GM19238 (cell line): ENCODE data around the gene JTB.

ENCODE experiments used
- DNase-seq: peaks from one replicate; pipeline ENCODE4 v3.0.0; 2011; ENCODE audit warnings: low spot score; ENCODE audit not compliant: insufficient read length

The JTB gene

DNA sequence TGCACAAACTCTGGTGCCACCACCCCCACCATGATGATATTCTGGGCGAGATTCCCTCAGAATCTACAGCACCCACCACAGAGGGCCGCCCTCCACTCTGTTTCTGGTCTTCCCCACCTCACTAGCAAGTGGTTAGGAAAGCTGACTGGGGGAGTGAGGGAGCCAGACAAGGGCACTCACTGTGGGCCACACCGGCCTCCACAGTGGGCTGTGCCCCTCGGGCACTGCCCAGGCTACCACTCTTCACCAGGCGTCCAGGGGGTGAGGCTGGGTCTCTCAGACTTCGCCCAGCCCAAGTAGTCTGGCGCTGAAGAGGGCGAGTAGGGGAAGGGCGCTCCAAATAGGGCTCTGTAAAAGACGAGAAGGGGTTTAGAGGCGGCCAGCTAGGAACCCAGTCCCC is 43.5 kb downstream of the JTB start:
- no peak for DNase-seq

DNA sequence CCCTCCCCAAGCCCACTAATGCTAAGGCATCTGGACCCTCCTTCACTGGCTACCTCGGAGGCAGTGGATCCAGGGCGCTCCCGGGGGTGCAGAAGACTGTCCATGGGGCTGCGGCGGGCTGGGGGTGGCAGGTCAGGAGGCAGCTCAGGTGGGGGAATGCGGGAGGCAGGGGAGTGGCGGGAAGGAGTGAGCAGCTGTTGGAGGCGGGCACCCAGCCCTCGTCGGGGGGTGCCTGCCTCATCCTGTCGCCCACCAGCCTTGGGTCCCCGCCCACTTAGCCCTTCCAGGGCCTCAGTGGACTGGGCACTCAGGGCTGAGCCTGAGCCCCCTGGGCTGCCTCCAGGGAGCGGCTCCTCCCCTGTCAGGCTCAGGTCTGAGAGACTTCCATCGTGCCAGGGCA is 44.0 kb downstream of the JTB start:
- no peak for DNase-seq

DNA sequence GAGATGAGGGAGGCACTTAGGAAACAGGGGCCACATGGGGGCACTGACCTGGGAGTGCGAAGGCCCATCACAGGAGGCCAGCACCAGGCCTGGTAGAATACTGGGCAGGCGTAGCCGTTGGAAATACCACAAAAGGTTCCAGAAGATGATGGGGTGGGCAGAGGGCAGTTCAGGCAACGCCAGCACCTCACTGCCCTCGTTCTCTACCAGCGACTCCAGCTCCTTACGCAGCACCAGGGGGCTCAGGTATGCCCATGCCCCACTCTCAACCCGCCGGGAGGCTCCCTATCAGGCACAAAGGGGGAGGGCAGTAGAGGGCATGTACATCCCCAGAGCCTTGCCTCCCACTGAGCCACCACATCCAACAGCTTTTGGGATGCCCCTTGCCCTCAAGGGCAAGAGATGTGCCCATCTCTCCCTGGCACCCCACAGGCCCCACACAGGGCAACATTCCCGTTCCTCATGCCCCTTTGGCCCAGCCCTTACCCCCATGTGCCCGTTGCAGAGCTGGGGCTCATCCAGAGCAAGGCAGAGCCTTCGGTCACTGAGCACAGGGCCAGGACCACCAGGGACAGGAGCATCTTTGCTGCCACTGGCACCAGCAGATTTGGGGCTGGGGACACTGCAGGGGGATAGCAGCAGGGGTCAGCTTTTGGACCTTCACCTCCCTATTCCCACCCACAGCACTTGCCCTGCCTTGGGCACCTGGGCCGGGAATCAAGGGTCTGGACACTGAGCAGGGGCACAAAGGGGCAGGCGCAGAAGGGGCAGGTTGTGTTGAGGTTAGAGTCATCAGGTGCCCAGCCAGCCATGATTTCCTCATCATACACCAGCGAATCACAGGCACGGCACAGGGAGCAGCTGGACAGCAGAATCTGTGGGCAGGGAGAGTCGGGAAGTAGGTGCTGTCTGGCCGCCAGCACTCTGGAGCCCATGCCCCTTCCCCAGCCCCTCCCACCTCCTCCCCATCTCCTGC is 45.0 kb downstream of the JTB start:
- DNase-seq = no peak

DNA sequence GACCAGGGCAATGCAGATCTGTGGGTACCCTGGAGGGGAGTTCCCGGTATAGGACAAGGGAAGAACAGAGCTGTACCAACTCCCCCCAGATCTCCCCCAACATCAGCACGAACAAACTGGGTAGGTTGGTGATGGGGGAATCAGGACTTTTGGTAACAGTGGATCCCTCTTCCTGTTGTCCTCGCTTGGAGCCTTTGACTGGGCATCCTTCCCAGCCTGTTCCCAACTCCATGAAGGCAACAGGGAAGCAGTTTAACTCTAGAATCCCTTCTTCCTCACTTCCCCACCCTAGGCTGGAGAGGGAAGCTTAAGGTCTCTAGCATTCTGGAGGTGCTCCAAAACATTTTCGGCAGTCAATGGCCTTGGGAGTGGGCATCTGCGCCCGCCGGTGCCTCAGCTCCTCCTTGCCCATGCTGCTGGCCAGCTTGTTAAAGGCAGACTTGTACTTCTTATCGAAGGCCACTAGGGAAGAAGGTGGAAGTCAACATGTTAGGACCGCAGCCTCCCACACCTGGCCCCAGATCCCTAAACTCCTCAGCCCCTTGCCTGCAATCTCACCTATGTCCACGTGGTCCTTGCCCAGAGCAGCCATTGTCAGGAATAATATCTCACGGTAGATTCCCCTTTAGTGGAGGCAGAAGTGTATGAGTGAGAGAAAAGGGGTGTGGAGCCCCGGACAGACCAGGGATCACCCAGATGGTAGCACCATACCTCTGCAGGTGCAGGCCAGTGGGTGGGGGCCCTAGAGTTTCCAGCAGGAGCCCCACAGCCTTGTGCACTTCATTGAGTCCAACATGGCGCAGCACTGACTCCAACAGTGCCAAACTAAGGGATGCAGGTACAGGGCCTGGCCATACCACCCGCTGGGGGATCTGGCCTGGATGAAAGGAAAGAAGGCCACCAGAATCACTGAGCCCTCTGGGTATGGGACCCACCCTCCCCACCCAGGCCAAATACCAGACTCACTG is 47.2 kb downstream of the JTB start:
- no peak for DNase-seq

DNA sequence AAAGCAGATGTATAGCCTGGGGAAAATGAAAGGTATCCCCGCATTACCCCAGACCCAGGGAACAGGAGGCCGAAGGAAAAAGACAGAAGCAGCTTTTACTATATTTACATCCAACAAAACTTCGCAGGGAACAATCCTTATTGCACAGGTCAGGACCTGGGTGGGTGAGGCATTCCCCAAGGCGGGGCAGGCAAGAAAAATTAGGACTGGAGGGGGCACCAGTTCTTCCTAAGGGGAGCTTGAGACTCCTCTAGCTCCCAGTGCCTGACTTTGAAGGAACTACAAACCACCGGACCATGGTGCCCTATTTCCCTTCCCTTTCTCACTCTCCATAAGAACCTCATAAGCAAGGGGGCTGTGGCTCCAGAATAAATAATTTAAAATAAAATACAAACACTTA is 48.0 kb downstream of the JTB start:
- DNase-seq = no peak

DNA sequence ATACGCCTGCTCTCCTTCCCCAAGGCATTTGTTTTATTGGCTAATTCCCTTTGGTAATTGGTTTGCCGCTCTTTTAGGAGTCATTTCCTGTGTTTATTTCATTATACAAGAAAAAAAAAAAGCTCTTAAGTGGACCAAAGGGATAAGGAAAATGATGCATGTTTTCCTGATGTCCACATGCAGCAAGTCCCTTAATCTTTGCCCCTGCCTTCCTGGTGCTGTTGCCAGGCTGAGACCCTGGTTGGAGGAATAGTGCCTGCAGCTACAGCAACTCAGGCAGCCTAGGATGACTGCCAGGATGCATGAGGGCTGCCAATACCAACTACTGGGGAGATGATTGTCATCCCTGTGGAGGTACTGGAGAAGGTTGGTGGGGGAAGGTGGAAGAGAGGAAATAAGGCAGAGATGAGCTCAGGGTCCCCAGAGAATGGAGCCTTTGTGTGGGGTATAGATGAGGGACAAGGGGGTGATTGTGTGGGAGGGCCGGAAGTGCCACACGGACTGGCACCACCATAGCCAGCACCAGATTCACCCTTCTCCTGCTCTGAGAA is 48.6 kb downstream of the JTB start:
- no peak for DNase-seq

DNA sequence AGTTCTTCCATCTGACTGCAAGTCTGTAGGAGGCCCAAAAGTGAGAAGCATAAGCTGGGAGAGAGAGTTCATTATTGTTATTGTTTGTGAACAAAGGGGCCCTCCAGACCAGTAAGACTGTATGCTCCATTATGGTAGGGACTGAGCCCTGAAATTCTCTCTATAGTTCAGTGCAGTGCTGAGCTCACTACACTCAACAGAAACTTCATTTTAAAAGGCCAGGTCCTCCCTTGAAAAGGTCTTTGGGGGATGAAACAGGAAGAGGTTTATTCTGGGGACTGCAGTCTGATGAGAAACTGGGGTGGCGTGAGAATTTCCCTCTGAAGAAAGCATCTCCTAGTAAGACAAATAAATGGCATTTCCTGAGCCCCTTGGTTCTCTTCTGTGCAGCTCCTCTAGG is 49.2 kb downstream of the JTB start:
- DNase-seq = no peak

DNA sequence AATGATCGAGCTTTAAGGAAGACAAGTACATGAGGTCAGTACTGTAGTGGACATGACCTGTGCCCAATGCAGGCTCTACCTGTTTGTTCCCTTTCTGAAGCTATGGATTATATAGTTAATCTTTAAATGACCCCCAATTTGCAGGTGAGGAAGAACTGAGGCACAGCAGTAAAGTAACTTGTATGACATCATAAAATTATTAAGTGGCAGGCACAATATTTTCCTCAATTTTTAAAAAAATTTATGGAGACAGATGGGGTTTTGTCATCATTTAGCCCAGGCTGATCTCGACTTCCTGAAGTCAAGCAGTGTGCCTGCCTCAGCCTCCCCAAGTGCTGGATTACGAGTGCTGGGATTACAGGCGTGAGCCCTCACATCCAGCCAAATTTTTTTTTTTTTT is 51.1 kb downstream of the JTB start:
- no peak for DNase-seq
